ENCODE measurements around the gene EID1.

The EID1 gene

GRCh38 chr15:48855501-48856440, 22.2 kb upstream of the EID1 start:
- H3F3A ChIP-seq (ENCODE audit: insufficient read depth) = no peaks in the 10 kb centered on the region
- H2AFZ ChIP-seq (ENCODE audit: low read depth, low read length, severe bottlenecking) = no peak overlapping the region

DNA sequence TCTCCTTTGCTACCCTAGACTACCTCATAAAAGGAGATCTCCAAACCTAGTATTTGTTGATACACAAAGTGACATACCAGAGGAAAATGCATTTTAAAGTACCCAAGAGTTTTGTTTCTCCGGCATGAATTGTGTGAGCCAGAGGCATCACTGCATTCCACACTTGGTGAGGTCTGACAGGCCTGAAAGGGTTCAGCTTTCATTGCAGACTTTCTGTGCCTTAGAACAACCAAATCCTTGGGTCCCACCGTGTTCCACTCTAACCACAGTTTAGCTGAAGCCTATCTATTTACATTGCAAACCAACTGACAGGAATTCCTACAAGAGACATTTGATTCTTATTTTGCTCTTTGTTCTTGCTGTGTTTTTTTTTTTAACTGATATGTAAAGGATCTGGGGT, 21.0 kb upstream of the EID1 start:
- no peaks in the 10 kb centered on the region for H3F3A ChIP-seq (ENCODE audit: insufficient read depth)
- no peaks in the 10 kb centered on the region for H3K9me3 ChIP-seq (ENCODE audit: insufficient read depth, low read length)
- H2AFZ ChIP-seq (ENCODE audit: low read depth, low read length, severe bottlenecking) = no peak overlapping the region
- no peaks in the 10 kb centered on the region for H3K36me3 ChIP-seq (ENCODE audit: low read length)
- no peak overlapping the region for H3K4me3 ChIP-seq (ENCODE audit: insufficient read depth, low read length, poor library complexity, severe bottlenecking)
- H4K20me1 ChIP-seq (ENCODE audit: low read depth, low read length) = no peaks in the 10 kb centered on the region
- no peak overlapping the region for H3K27ac ChIP-seq (ENCODE audit: low read depth, low read length)
- no peaks in the 10 kb centered on the region for H3K9me2 ChIP-seq (replicated peaks; ENCODE audit: insufficient read depth, low read length)
- no peaks in the 10 kb centered on the region for H3K27me3 ChIP-seq (ENCODE audit: low read length)
- no peak overlapping the region for H3K4me2 ChIP-seq (ENCODE audit: low read depth, low read length, poor library complexity, severe bottlenecking)
- H3K9ac ChIP-seq (ENCODE audit: low read length) = no peak overlapping the region
- H3K79me2 ChIP-seq (ENCODE audit: insufficient read depth, low read length) = no peaks in the 10 kb centered on the region
- TF ChIP-seq, protein P1, sequence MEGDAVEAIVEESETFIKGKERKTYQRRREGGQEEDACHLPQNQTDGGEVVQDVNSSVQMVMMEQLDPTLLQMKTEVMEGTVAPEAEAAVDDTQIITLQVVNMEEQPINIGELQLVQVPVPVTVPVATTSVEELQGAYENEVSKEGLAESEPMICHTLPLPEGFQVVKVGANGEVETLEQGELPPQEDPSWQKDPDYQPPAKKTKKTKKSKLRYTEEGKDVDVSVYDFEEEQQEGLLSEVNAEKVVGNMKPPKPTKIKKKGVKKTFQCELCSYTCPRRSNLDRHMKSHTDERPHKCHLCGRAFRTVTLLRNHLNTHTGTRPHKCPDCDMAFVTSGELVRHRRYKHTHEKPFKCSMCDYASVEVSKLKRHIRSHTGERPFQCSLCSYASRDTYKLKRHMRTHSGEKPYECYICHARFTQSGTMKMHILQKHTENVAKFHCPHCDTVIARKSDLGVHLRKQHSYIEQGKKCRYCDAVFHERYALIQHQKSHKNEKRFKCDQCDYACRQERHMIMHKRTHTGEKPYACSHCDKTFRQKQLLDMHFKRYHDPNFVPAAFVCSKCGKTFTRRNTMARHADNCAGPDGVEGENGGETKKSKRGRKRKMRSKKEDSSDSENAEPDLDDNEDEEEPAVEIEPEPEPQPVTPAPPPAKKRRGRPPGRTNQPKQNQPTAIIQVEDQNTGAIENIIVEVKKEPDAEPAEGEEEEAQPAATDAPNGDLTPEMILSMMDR (IDR thresholded peaks at IDR 0.05; ENCODE audit: insufficient read depth, low read length, poor library complexity, severe bottlenecking) = no peak
- no peak for TF ChIP-seq EZH2phosphoT487 (conservative IDR thresholded peaks at IDR 0.05; ENCODE audit: low read length)

More at GRCh38 chr15:48855501-48856440, 22.2 kb upstream of the EID1 start:
- no peaks in the 10 kb centered on the region for H3K36me3 ChIP-seq (ENCODE audit: low read length)
- no peak overlapping the region for H3K4me2 ChIP-seq (ENCODE audit: low read depth, low read length, poor library complexity, severe bottlenecking)
- TF ChIP-seq EZH2phosphoT487 (conservative IDR thresholded peaks at IDR 0.05; ENCODE audit: low read length) = no peak
- TF ChIP-seq, protein P1 (IDR thresholded peaks at IDR 0.05; ENCODE audit: insufficient read depth, low read length, poor library complexity, severe bottlenecking) = no peak
- H4K20me1 ChIP-seq (ENCODE audit: low read depth, low read length) = no peaks in the 10 kb centered on the region
- no peak overlapping the region for H3K4me3 ChIP-seq (ENCODE audit: insufficient read depth, low read length, poor library complexity, severe bottlenecking)
- no peak overlapping the region for H3K27ac ChIP-seq (ENCODE audit: low read depth, low read length)
- no peaks in the 10 kb centered on the region for H3K9me3 ChIP-seq (ENCODE audit: insufficient read depth, low read length)
- no peaks in the 10 kb centered on the region for H3K79me2 ChIP-seq (ENCODE audit: insufficient read depth, low read length)
- H3K27me3 ChIP-seq (ENCODE audit: low read length) = no peaks in the 10 kb centered on the region
- no peaks in the 10 kb centered on the region for H3K9me2 ChIP-seq (replicated peaks; ENCODE audit: insufficient read depth, low read length)
- H3K9ac ChIP-seq (ENCODE audit: low read length) = no peak overlapping the region

DNA sequence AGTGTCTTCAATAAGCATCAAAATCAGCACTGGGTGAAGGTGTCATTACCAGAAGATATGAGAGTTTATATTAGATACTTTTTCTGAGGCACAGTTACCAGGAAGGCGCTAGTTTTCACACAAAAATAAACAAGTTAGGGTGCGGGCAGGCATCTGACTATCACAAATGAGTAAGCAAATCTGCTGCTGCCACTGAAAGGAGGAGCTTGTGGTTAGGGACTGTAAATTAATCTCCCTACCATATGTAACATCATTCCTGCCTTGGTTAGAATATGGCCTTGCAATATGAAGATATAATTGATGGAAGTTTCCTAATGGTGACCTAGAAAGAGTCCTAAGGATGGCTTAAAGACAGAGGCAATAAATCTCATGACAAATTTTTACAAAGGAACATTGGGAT, 19.5 kb upstream of the EID1 start:
- no peak for TF ChIP-seq EZH2phosphoT487 (conservative IDR thresholded peaks at IDR 0.05; ENCODE audit: low read length)
- TF ChIP-seq, protein P1 (IDR thresholded peaks at IDR 0.05; ENCODE audit: insufficient read depth, low read length, poor library complexity, severe bottlenecking) = no peak
- no peaks in the 10 kb centered on the region for H3K79me2 ChIP-seq (ENCODE audit: insufficient read depth, low read length)
- no peaks in the 10 kb centered on the region for H3K9me2 ChIP-seq (replicated peaks; ENCODE audit: insufficient read depth, low read length)
- no peak overlapping the region for H3K4me2 ChIP-seq (ENCODE audit: low read depth, low read length, poor library complexity, severe bottlenecking)
- no peaks in the 10 kb centered on the region for H3F3A ChIP-seq (ENCODE audit: insufficient read depth)
- no peak overlapping the region for H3K27ac ChIP-seq (ENCODE audit: low read depth, low read length)
- H3K27me3 ChIP-seq (ENCODE audit: low read length) = no peaks in the 10 kb centered on the region
- H4K20me1 ChIP-seq (ENCODE audit: low read depth, low read length) = no peaks in the 10 kb centered on the region
- no peaks in the 10 kb centered on the region for H3K36me3 ChIP-seq (ENCODE audit: low read length)
- no peak overlapping the region for H3K4me3 ChIP-seq (ENCODE audit: insufficient read depth, low read length, poor library complexity, severe bottlenecking)
- no peak overlapping the region for H3K9ac ChIP-seq (ENCODE audit: low read length)
- H2AFZ ChIP-seq (ENCODE audit: low read depth, low read length, severe bottlenecking) = peak overlapping the region; percentile 20
- no peaks in the 10 kb centered on the region for H3K9me3 ChIP-seq (ENCODE audit: insufficient read depth, low read length)

Data from SU-DHL-6 (cell line).